ENCODE data around the gene P4HB.

The P4HB gene

GRCh38 chr17:81838753-81839255 is 21.5 kb downstream of the P4HB start:
- DNase-seq (ENCODE audit: low read depth): no peak
- H3K4me3 ChIP-seq (ENCODE audit: low read depth, low read length): no peak overlapping the region
- TF ChIP-seq CTCF (IDR thresholded peaks at IDR 0.05; ENCODE audit: low read depth, low read length, missing control alignments): no peak

- no peak overlapping the region for H3K4me3 ChIP-seq (ENCODE audit: low read depth, low read length)
- TF ChIP-seq CTCF (IDR thresholded peaks at IDR 0.05; ENCODE audit: low read depth, low read length, missing control alignments): no peak
These were observed 22.7 kb downstream of the P4HB start for GRCh38 chr17:81837641-81838040.

GRCh38 chr17:81834831-81835267 is 25.5 kb downstream of the P4HB start, which contains the start of gene PPP1R27:
TSS of gene PPP1R27 (minus strand) at chr17:81835050. CDS start at chr17:81834953, 97 bp downstream.
- peak within 1 kb of the TSS; percentile 70; the same call in 1 of the 2 replicates for H3K4me3 ChIP-seq (ENCODE audit: low read depth, low read length)
- TF ChIP-seq CTCF (IDR thresholded peaks at IDR 0.05; ENCODE audit: low read depth, low read length, missing control alignments): no peak
- DNase-seq (ENCODE audit: low read depth): no peak

More at GRCh38 chr17:81837641-81838040, 22.7 kb downstream of the P4HB start:
- no peak for DNase-seq (ENCODE audit: low read depth)

- TF ChIP-seq CTCF (IDR thresholded peaks at IDR 0.05; ENCODE audit: low read depth, low read length, missing control alignments): no peak
- peak overlapping the region; percentile 70 for H3K4me3 ChIP-seq (ENCODE audit: low read depth, low read length)
- DNase-seq (ENCODE audit: low read depth): no peak
These were observed 26.2 kb downstream of the P4HB start for GRCh38 chr17:81833921-81834830.

GRCh38 chr17:81833160-81833920 is 27.0 kb downstream of the P4HB start, which contains the start of gene MCRIP1:
TSS of gene MCRIP1 (minus strand) at chr17:81833291. CDS start at chr17:81824506, 8,785 bp downstream.
- DNase-seq (ENCODE audit: low read depth): peak; percentile 70
- peak within 1 kb of the TSS; percentile 85 for H3K4me3 ChIP-seq (ENCODE audit: low read depth, low read length)
- TF ChIP-seq CTCF (IDR thresholded peaks at IDR 0.05; ENCODE audit: low read depth, low read length, missing control alignments): no peak

GRCh38 chr17:81832608-81833159 is 27.7 kb downstream of the P4HB start:
- peak overlapping the region; percentile 85 for H3K4me3 ChIP-seq (ENCODE audit: low read depth, low read length)
- no peak for TF ChIP-seq CTCF (IDR thresholded peaks at IDR 0.05; ENCODE audit: low read depth, low read length, missing control alignments)
- DNase-seq (ENCODE audit: low read depth): peak; percentile 18

Data from GM12864 (cell line).